SK-N-SH (cell line): Measurements from ENCODE around the gene KMT2E.

Experiments
- JUND ChIP-seq: IDR thresholded peaks from 2 replicates; pipeline ENCODE4 v1.4.0; 2012
- POLR2AphosphoS5 ChIP-seq: IDR thresholded peaks from 2 replicates; pipeline ENCODE4 v1.6.1; 2012; ENCODE audit warnings: low read depth, low read length
- REST ChIP-seq: IDR thresholded peaks from 2 replicates; pipeline ENCODE4 v1.6.1; 2012; ENCODE audit warnings: mild to moderate bottlenecking, low read depth, low read length, moderate library complexity
- TAF1 ChIP-seq: IDR thresholded peaks from 2 replicates; pipeline ENCODE4 v1.6.1; 2012; ENCODE audit warnings: low read depth, mild to moderate bottlenecking, low read length, moderate library complexity, borderline replicate concordance

- TF ChIP-seq TAF1 (no peak), JUND (no peak), POLR2AphosphoS5 (no peak), REST (no peak)
Observed at GRCh38 chr7:105037319-105037718, 23.3 kb downstream of the KMT2E start.
